Right renal cortex interstitium (tissue), 3 donors: ENCODE measurements around the gene DSCAM. TPM values are rescaled to one million over a fixed set of nuclear protein-coding genes. Genes with fewer than 3 reads are reported as not detected.
A peak's percentile ranks its signal among the peaks of the same experiment; 100 is the strongest.

ENCODE experiments used
- DNase-seq, 3 donors: peaks; one replicate each; pipeline ENCODE4 v3.0.0-alpha.2; 2013; ENCODE audit warnings: low read depth in 3 of 3, low spot score in 2 of 3
- polyA plus RNA-seq, 3 donors: library from polyadenylated mRNA; unstranded; fragments of 120-200 nt; gene quantifications; one replicate each; pipeline ENCODE4 v1.2.1, GENCODE V29; 2013; ENCODE audit not compliant: insufficient read length in 3 of 3

DSCAM gene
- polyA plus RNA-seq, 3 donors: 0.04 to 0.11 (median 0.07) TPM

- no peak for DNase-seq
These were observed 279.5 kb downstream of the DSCAM start for GRCh38 chr21:40567501-40567900.

- no peak for DNase-seq
These were observed 280.5 kb downstream of the DSCAM start for GRCh38 chr21:40566486-40566885.

GRCh38 chr21:40564318-40564717, 282.6 kb downstream of the DSCAM start:
- no peak for DNase-seq

- DNase-seq: no peak
These were observed 283.1 kb downstream of the DSCAM start for GRCh38 chr21:40563900-40564299.

DNA sequence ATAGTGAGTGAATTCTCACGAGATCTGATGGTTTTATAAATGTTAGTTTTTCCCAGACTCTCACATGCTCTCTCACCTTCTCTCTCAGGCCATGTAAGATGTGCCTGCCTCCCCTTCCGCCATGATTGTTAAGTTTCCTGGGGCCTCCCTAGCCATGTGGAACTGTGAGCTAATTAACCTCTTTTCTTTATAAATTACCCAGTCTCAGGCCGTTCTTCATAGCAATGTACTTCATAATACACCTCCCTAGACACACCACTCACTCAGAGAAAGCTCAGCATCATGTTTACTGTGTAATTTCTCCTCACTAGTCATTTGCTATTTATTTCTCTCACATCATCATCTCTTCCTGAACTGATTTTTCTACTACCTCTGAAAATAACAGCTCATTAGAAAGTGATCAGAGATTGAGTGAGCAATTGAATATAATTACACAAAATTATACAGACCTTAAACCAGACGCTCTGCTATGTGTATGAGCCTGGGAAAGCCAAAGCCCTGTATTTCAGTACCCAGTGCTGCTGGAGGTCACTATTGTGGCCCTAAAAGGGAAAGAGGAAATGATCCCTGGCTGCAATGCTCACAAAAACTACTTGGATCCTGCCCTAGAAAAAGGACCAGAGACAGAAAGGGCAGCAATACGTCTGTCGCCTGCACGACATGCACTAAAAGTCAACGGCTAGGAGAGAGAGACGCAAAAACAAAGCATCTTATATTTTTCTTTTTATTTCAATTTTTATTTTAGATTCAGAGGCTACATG, 284.5 kb downstream of the DSCAM start:
- DNase-seq: no peak

DNA sequence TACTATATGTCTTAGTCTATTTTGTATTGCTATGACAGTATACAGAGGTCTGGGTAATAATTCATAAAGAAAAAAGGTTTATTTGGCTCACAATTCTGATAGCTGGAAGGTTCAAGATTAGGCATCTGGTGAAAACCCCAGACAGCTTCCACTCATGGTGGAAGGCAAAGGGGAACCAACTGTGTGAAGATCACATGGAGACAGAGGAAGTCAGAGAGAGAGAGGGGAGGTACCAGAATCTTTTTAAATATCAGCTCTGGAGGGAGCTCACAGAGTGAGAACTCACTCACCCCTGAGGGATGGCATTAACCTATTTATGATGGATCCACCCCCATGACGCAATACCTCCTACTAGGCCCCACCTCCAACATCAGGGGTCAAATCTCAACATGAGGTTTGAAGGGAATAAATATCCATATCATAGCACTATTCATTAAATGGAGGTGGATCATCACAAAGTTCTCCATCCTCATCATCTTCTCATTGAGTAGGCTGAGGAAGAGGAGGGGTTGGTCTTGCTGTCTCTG, 290.5 kb downstream of the DSCAM start:
- DNase-seq: no peak

- no peak for DNase-seq
These were observed 291.9 kb downstream of the DSCAM start for GRCh38 chr21:40555021-40555528.

DNA sequence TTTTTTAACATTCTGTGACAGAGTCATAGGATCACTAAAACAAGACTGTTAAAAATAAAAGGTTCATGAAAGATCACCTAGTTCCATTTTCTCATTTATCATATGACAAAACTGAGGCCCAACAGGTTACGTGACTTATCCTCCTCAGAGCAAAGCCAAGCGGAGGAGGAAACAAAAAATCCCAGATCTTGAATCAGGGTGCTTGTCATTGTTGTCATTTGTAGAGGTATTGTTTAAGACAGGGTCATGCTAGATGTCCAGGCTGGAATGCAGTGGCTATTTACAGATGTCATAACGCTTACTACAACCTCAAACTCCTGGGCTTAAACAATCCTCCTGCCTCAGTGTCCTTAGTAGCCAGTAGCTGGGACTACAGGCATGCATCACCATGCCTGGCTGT, 293.2 kb downstream of the DSCAM start:
- no peak for DNase-seq

- DNase-seq: no peak
These were observed 298.9 kb downstream of the DSCAM start for GRCh38 chr21:40547906-40548513.

- DNase-seq: no peak
These were observed 300.3 kb downstream of the DSCAM start for GRCh38 chr21:40546647-40547046.

DNA sequence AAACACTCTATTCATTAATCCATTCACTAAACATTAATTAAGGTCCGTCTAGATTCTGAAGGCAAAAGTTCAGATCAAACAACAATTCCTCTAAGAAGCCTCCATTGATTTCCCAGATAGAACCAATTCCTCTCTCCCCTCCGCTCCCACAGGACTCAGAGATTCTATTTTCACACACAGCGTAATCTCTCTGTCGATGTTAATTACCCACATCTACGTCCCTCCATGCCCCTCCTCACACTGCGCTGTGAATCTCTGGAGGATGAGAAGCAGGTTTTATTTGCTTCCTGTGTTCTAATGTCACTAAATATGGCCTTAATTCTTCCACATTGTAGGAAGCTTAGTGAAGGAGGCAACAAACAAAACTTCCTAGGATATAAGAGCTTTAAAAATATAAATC, 306.7 kb downstream of the DSCAM start:
- DNase-seq: no peak

- DNase-seq: no peak
These were observed 312.1 kb downstream of the DSCAM start for GRCh38 chr21:40534886-40535285.

GRCh38 chr21:40531431-40532110, 315.4 kb downstream of the DSCAM start:
- DNase-seq: no peak

DNA sequence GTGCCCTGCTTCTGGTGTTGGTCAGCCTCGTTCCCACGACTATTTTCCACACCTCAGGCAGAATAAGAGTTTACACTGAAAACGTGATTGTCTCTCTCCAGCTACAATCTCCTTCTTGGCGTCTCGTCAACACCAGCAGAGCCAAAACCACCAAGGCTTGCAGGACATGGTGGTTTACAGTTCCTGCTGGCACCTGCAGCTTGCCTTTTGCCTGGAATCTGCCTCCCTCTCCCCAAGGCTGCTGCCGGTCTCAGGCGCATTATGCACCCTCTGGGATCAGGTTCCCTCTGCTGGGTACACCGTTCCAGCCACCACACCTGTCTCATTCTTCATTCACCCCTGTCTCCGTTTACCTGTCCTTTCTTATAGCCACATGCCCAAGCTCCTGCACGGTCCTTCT, 315.9 kb downstream of the DSCAM start:
- DNase-seq: no peak

GRCh38 chr21:40517646-40518045, 329.3 kb downstream of the DSCAM start:
- no peak for DNase-seq

GRCh38 chr21:40516335-40516734, 330.6 kb downstream of the DSCAM start:
- DNase-seq: peak in 2 of 3 donors; percentile 15 to 18

DNA sequence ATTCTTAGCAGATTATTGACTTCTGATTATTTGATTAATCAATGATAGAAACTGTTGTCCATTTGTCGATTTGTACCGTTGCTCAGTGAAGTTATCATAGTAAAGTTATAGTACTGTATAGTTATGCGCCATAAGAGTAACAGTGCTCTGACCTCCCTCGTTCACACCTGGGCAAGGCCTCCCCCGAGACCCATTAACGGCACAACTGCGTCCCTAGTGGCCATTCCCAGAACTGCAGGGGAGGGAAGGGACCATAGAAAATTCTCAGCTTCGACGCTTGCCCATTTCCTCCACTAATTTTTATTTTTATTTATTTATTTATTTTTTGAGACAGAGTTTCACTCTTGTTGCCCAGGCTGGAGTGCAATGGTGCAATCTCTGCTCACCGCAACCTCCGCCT, 334.4 kb downstream of the DSCAM start:
- no peak for DNase-seq

- no peak for DNase-seq
These were observed 339.0 kb downstream of the DSCAM start for GRCh38 chr21:40507978-40508377.

DNA sequence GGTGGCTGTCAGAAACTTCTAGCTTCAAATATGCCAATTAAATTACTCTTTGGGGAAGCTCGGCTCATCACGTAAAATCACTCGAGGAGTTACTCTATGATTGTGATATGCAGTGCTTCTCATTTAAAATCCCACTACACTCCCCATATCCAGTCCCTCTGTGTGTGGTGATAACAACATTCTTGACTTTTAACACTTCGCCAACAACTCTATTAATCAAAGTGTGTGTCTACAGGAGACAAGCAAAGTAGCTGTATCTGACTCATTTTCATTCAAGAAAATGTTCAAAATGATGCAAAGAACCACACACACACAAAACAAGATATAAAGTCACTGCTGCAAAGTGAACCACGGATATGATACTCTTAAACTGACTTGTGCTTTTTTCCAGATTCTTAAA, 341.3 kb downstream of the DSCAM start:
- DNase-seq: no peak

DNA sequence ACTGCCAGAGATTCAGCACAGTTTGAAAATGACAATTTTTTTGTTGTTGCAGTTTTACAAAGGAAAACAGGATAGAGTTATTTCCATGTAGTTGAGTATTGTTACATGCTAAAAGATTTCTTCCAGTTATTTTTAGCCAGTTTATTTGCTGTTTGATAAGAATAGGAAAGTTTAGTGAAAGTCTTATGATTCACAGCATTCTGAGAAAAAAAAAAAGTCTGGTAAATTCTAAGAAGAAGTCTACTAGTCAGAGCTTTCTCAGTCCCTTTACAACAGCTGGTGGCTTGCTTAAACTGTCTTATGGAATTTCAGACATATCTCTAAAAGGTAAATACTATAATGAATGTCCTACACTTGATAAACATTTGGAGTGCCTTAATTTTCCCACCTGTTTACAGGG, 341.7 kb downstream of the DSCAM start:
- no peak for DNase-seq

DNA sequence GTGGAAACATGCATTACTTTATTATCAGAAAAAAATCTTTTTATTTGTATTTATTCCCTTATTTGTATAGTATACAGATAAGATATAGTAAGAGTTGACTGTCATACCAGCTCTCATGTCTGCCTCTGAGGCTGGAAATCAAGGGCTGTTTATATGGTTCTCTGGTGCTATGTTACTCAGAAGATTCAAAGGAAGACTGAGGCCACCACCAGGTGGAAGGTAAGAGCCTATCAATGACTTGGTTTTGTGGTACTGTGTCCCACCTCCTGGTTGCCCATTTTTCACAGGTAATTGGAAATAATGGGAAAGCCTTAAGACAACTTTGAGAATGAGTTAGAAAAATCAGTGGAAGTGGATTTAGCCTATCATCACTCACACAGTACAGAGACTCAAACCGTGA, 342.1 kb downstream of the DSCAM start:
- DNase-seq: no peak
